ENCODE measurements around the gene SNX10. TPM values are rescaled to one million over a fixed set of nuclear protein-coding genes. Genes with fewer than 3 reads are reported as not detected.

Gene SNX10
- total and polyA plus RNA-seq, 2 donors (not counting 1 experiment from before 2014, with no cell fraction given) = under 0.01 to 0.41 TPM

- Histone ChIP-seq H4K20me1 (ENCODE audit: control insufficient read depth, extremely low read depth, insufficient read depth, low read length) (no peaks in the 10 kb centered on the region), H3K9ac (ENCODE audit: insufficient read depth, low read length) (peak overlapping the region; percentile 28), H3K4me3 (replicated peaks in 1 of 4; ENCODE audit: control extremely low read depth in 1 of 4, insufficient read depth in 1 of 4, low read depth in 3 of 4, low read length in 4 of 4) (peak overlapping the region; percentile 35 to 63 (median 49)), H3K36me3 (ENCODE audit: control insufficient read depth, insufficient read depth, low read length) (no peaks in the 10 kb centered on the region), H3K79me2 (ENCODE audit: control insufficient read depth, insufficient read depth, low read length) (no peaks in the 10 kb centered on the region), H3K9me3 (ENCODE audit: control insufficient read depth, insufficient read depth, low read depth, low read length) (no peaks in the 10 kb centered on the region), H3K4me1 (ENCODE audit: control insufficient read depth, extremely low read depth, insufficient read depth, low read length) (no peaks in the 10 kb centered on the region), H2AFZ (ENCODE audit: low read length) (peak overlapping the region; percentile 62), H3K27me3 (ENCODE audit: control insufficient read depth, insufficient read depth, low read length) (no peaks in the 10 kb centered on the region), H3K27ac (ENCODE audit: insufficient read depth, low read length) (no peak overlapping the region), H3K4me2 (ENCODE audit: extremely low read depth, insufficient read depth, low read length) (peak overlapping the region; percentile 61)
- DNase-seq (ENCODE audit: low read depth in 2 of 2) = peak; percentile 30 to 61
- TF ChIP-seq EZH2 (IDR thresholded peaks at IDR 0.05; ENCODE audit: low read length, missing control alignments) (no peak), CTCF (conservative IDR thresholded peaks at IDR 0.05 in 1 of 2, IDR thresholded peaks at IDR 0.05 in 1 of 2; ENCODE audit: low read depth in 1 of 2, low read length in 2 of 2) (no peak)
Observed at GRCh38 chr7:26398427-26398755, 106.7 kb downstream of the SNX10 start.

GRCh38 chr7:26398756-26399509 lies 107.3 kb downstream of the SNX10 start:
- DNase-seq (ENCODE audit: low read depth in 2 of 2) = peak; percentile 30 to 42
- peak overlapping the region; percentile 61 for H3K4me2 ChIP-seq (ENCODE audit: extremely low read depth, insufficient read depth, low read length)
- no peaks in the 10 kb centered on the region for H3K36me3 ChIP-seq (ENCODE audit: control insufficient read depth, insufficient read depth, low read length)
- H3K9me3 ChIP-seq (ENCODE audit: control insufficient read depth, insufficient read depth, low read depth, low read length) = no peaks in the 10 kb centered on the region
- TF ChIP-seq EZH2 (IDR thresholded peaks at IDR 0.05; ENCODE audit: low read length, missing control alignments) (no peak), CTCF (conservative IDR thresholded peaks at IDR 0.05 in 1 of 2, IDR thresholded peaks at IDR 0.05 in 1 of 2; ENCODE audit: low read depth in 1 of 2, low read length in 2 of 2) (peak; percentile 19 to 35)
- H3K4me3 ChIP-seq (replicated peaks in 1 of 4; ENCODE audit: control extremely low read depth in 1 of 4, insufficient read depth in 1 of 4, low read depth in 3 of 4, low read length in 4 of 4) = peak overlapping the region; percentile 17 to 63 (median 44)
- no peaks in the 10 kb centered on the region for H4K20me1 ChIP-seq (ENCODE audit: control insufficient read depth, extremely low read depth, insufficient read depth, low read length)
- H3K4me1 ChIP-seq (ENCODE audit: control insufficient read depth, extremely low read depth, insufficient read depth, low read length) = no peaks in the 10 kb centered on the region
- no peaks in the 10 kb centered on the region for H3K27me3 ChIP-seq (ENCODE audit: control insufficient read depth, insufficient read depth, low read length)
- H3K79me2 ChIP-seq (ENCODE audit: control insufficient read depth, insufficient read depth, low read length) = no peaks in the 10 kb centered on the region
- H3K27ac ChIP-seq (ENCODE audit: insufficient read depth, low read length) = no peak overlapping the region
- H3K9ac ChIP-seq (ENCODE audit: insufficient read depth, low read length) = no peak overlapping the region
- peak overlapping the region; percentile 62 for H2AFZ ChIP-seq (ENCODE audit: low read length)

GRCh38 chr7:26399736-26400135 lies 108.1 kb downstream of the SNX10 start:
- Histone ChIP-seq H2AFZ (ENCODE audit: low read length) (no peak overlapping the region), H4K20me1 (ENCODE audit: control insufficient read depth, extremely low read depth, insufficient read depth, low read length) (no peaks in the 10 kb centered on the region), H3K27me3 (ENCODE audit: control insufficient read depth, insufficient read depth, low read length) (no peaks in the 10 kb centered on the region), H3K9ac (ENCODE audit: insufficient read depth, low read length) (no peak overlapping the region), H3K4me1 (ENCODE audit: control insufficient read depth, extremely low read depth, insufficient read depth, low read length) (no peaks in the 10 kb centered on the region), H3K4me2 (ENCODE audit: extremely low read depth, insufficient read depth, low read length) (no peak overlapping the region), H3K4me3 (replicated peaks in 1 of 4; ENCODE audit: control extremely low read depth in 1 of 4, insufficient read depth in 1 of 4, low read depth in 3 of 4, low read length in 4 of 4) (no peak overlapping the region), H3K27ac (ENCODE audit: insufficient read depth, low read length) (no peak overlapping the region), H3K79me2 (ENCODE audit: control insufficient read depth, insufficient read depth, low read length) (no peaks in the 10 kb centered on the region), H3K9me3 (ENCODE audit: control insufficient read depth, insufficient read depth, low read depth, low read length) (no peaks in the 10 kb centered on the region), H3K36me3 (ENCODE audit: control insufficient read depth, insufficient read depth, low read length) (no peaks in the 10 kb centered on the region)
- DNase-seq (ENCODE audit: low read depth in 2 of 2) = no peak
- TF ChIP-seq EZH2 (IDR thresholded peaks at IDR 0.05; ENCODE audit: low read length, missing control alignments) (no peak), CTCF (conservative IDR thresholded peaks at IDR 0.05 in 1 of 2, IDR thresholded peaks at IDR 0.05 in 1 of 2; ENCODE audit: low read depth in 1 of 2, low read length in 2 of 2) (no peak)

Data from fibroblast of lung (primary cell).